Muscle layer of duodenum (tissue), 2 donors: ENCODE data around the gene FRMPD4.

ENCODE experiments used
- H3K27ac ChIP-seq: one replicate; pipeline ENCODE4 v1.7.0; 2013; ENCODE audit warnings: mild to moderate bottlenecking, low read length
- H3K27me3 ChIP-seq: one replicate; pipeline ENCODE4 v1.7.0; 2013; ENCODE audit warnings: low read depth, mild to moderate bottlenecking, control low read depth, low read length
- H3K36me3 ChIP-seq, 2 donors: one replicate each; pipeline ENCODE4 v1.7.0; 2013; ENCODE audit warnings: low read length in 2 of 2, control low read depth in 1 of 2, mild to moderate bottlenecking in 1 of 2; ENCODE audit not compliant: insufficient read depth in 2 of 2, control insufficient read depth in 1 of 2
- H3K4me1 ChIP-seq, 2 donors: one replicate each; pipeline ENCODE4 v1.7.0; 2013; ENCODE audit warnings: low read length in 2 of 2, mild to moderate bottlenecking in 2 of 2, control low read depth in 1 of 2, moderate library complexity in 1 of 2; ENCODE audit not compliant: insufficient read depth in 2 of 2, control insufficient read depth in 1 of 2
- H3K4me3 ChIP-seq, 2 donors: one replicate each; pipeline ENCODE4 v1.7.0; 2013; ENCODE audit warnings: low read length in 2 of 2, low read depth in 1 of 2, mild to moderate bottlenecking in 1 of 2
- H3K9me3 ChIP-seq, 2 donors: one replicate each; pipeline ENCODE4 v1.7.0; 2013; ENCODE audit warnings: low read length in 2 of 2, control low read depth in 1 of 2, mild to moderate bottlenecking in 1 of 2; ENCODE audit not compliant: control insufficient read depth in 1 of 2
- donor health status: healthy.

Gene FRMPD4

GRCh38 chrX:12138361-12139313, at the start of gene FRMPD4:
Gene FRMPD4, plus strand, starts transcription at chrX:12138473. Its CDS starts 499 bp downstream, at chrX:12138972.
- Histone ChIP-seq H3K36me3 (no peaks in the 10 kb centered on the region), H3K27me3 (no peaks in the 10 kb centered on the region), H3K9me3 (no peaks in the 10 kb centered on the region), H3K4me3 (peak within 1 kb of the TSS; percentile 21 to 60), H3K27ac (no peak within 1 kb of the TSS), H3K4me1 (peaks cover 0 to 6% of the 10 kb centered on the region in 2 donors)

- Histone ChIP-seq H3K4me3 (no peak overlapping the region), H3K9me3 (no peaks in the 10 kb centered on the region), H3K27ac (no peak overlapping the region), H3K36me3 (no peaks in the 10 kb centered on the region), H3K4me1 (no peaks in the 10 kb centered on the region), H3K27me3 (no peaks in the 10 kb centered on the region)
These were observed 48.5 kb upstream of the FRMPD4 start for GRCh38 chrX:12089740-12090139.

- Histone ChIP-seq H3K27me3 (no peaks in the 10 kb centered on the region), H3K36me3 (no peaks in the 10 kb centered on the region), H3K27ac (no peak overlapping the region), H3K9me3 (no peaks in the 10 kb centered on the region), H3K4me1 (no peaks in the 10 kb centered on the region), H3K4me3 (no peak overlapping the region)
These were observed 25.0 kb upstream of the FRMPD4 start for GRCh38 chrX:12113321-12113720.

- H3K4me3 ChIP-seq = no peak overlapping the region
- no peaks in the 10 kb centered on the region for H3K27me3 ChIP-seq
- H3K4me1 ChIP-seq = no peaks in the 10 kb centered on the region
- H3K9me3 ChIP-seq = no peaks in the 10 kb centered on the region
- H3K27ac ChIP-seq = no peak overlapping the region
- H3K36me3 ChIP-seq = no peaks in the 10 kb centered on the region
These were observed 22.9 kb upstream of the FRMPD4 start for GRCh38 chrX:12115377-12115776.

GRCh38 chrX:12118134-12118533, 20.1 kb upstream of the FRMPD4 start:
- Histone ChIP-seq H3K27ac (no peak overlapping the region), H3K4me1 (no peaks in the 10 kb centered on the region)

GRCh38 chrX:12128017-12128416, 10.3 kb upstream of the FRMPD4 start:
- H3K9me3 ChIP-seq = no peaks in the 10 kb centered on the region
- no peaks in the 10 kb centered on the region for H3K4me1 ChIP-seq
- no peaks in the 10 kb centered on the region for H3K27me3 ChIP-seq
- H3K27ac ChIP-seq = no peak overlapping the region
- no peaks in the 10 kb centered on the region for H3K36me3 ChIP-seq
- no peak overlapping the region for H3K4me3 ChIP-seq

More at GRCh38 chrX:12118134-12118533, 20.1 kb upstream of the FRMPD4 start:
- Histone ChIP-seq H3K9me3 (no peaks in the 10 kb centered on the region), H3K4me3 (no peak overlapping the region), H3K27me3 (no peaks in the 10 kb centered on the region), H3K36me3 (no peaks in the 10 kb centered on the region)

- Histone ChIP-seq H3K4me3 (peak overlapping the region; percentile 21 to 60), H3K4me1 (peaks cover 0 to 6% of the 10 kb centered on the region in 2 donors)
These were observed 317 bp upstream of the FRMPD4 start for GRCh38 chrX:12137951-12138360.

GRCh38 chrX:12139934-12140611, 1.8 kb downstream of the FRMPD4 start:
- Histone ChIP-seq H3K27ac (no peak overlapping the region), H3K36me3 (no peaks in the 10 kb centered on the region), H3K4me1 (peaks cover 0 to 6% of the 10 kb centered on the region in 2 donors), H3K27me3 (no peaks in the 10 kb centered on the region), H3K4me3 (no peak overlapping the region), H3K9me3 (no peaks in the 10 kb centered on the region)

More at GRCh38 chrX:12137951-12138360, 317 bp upstream of the FRMPD4 start:
- H3K36me3 ChIP-seq = no peaks in the 10 kb centered on the region
- H3K27me3 ChIP-seq = no peaks in the 10 kb centered on the region
- no peak overlapping the region for H3K27ac ChIP-seq
- H3K9me3 ChIP-seq = no peaks in the 10 kb centered on the region

GRCh38 chrX:12141511-12141910, 3.2 kb downstream of the FRMPD4 start:
- Histone ChIP-seq H3K27me3 (no peaks in the 10 kb centered on the region), H3K4me1 (peaks cover 0 to 6% of the 10 kb centered on the region in 2 donors), H3K4me3 (no peak overlapping the region), H3K9me3 (no peaks in the 10 kb centered on the region), H3K36me3 (no peaks in the 10 kb centered on the region), H3K27ac (no peak overlapping the region)

- no peaks in the 10 kb centered on the region for H3K9me3 ChIP-seq
- no peak overlapping the region for H3K4me3 ChIP-seq
- peaks cover 0 to 6% of the 10 kb centered on the region in 2 donors for H3K4me1 ChIP-seq
- H3K27me3 ChIP-seq = no peaks in the 10 kb centered on the region
- H3K36me3 ChIP-seq = no peaks in the 10 kb centered on the region
- no peak overlapping the region for H3K27ac ChIP-seq
These were observed 4.4 kb downstream of the FRMPD4 start for GRCh38 chrX:12142661-12143060.

- H3K27me3 ChIP-seq = no peaks in the 10 kb centered on the region
- no peaks in the 10 kb centered on the region for H3K36me3 ChIP-seq
- H3K27ac ChIP-seq = no peak overlapping the region
- no peaks in the 10 kb centered on the region for H3K9me3 ChIP-seq
- no peaks in the 10 kb centered on the region for H3K4me1 ChIP-seq
- H3K4me3 ChIP-seq = no peak overlapping the region
These were observed 7.1 kb downstream of the FRMPD4 start for GRCh38 chrX:12145402-12145801.
